Cardiac atrium fibroblast (primary cell): ENCODE measurements around the gene PTCHD4. TPM values are rescaled to one million over a fixed set of nuclear protein-coding genes. Genes with fewer than 3 reads are reported as not detected.

Experiments used
- total RNA-seq: library from RNA; depleted of rRNA; stranded (reverse); fragments of >200 nt; gene quantifications from 2 replicates; pipeline ENCODE4 v1.2.3, GENCODE V29; 2015

PTCHD4 gene
- total RNA-seq = 0.16 and 0.36 TPM in 2 replicates

GRCh38 chr6:48111143-48111506 lies at the start of gene PTCHD4:
Gene PTCHD4 (minus strand): TSS chr6:48111197. CDS start chr6:48068957, 42,240 bp downstream.

